ENCODE data around the gene NUDCD3.

GRCh38 chr7:44374007-44374763 lies 116.3 kb downstream of the NUDCD3 start:
- no peak for TF ChIP-seq CTCF (conservative IDR thresholded peaks at IDR 0.05; ENCODE audit: low read depth, low read length)
- no peak for TF ChIP-seq EZH2 (IDR thresholded peaks at IDR 0.05; ENCODE audit: low read length, unreplicated experiment)

All from PC-3 (cell line).